Body of pancreas (tissue), 4 donors: Measurements from ENCODE around the gene PITPNB.

ENCODE experiments used
- POLR2A ChIP-seq, 3 donors: fragments of 450-650 bp; IDR thresholded peaks; one replicate each; pipeline ENCODE4 v1.6.1; 2016; ENCODE audit warnings: antibody characterized with exemption in 3 of 3, mild to moderate bottlenecking in 2 of 3
- TF ChIP-seq, protein P1 (sequence below), 7 experiments: fragments of 450-650 bp in 4 of 7; fragments of 200-600 bp in 3 of 7; sonication (generic) in 3 of 7; IDR thresholded peaks; one replicate each; pipeline ENCODE4 v1.5.1; 2016 to 2019; ENCODE audit warnings: antibody characterized with exemption in 7 of 7

DNA sequence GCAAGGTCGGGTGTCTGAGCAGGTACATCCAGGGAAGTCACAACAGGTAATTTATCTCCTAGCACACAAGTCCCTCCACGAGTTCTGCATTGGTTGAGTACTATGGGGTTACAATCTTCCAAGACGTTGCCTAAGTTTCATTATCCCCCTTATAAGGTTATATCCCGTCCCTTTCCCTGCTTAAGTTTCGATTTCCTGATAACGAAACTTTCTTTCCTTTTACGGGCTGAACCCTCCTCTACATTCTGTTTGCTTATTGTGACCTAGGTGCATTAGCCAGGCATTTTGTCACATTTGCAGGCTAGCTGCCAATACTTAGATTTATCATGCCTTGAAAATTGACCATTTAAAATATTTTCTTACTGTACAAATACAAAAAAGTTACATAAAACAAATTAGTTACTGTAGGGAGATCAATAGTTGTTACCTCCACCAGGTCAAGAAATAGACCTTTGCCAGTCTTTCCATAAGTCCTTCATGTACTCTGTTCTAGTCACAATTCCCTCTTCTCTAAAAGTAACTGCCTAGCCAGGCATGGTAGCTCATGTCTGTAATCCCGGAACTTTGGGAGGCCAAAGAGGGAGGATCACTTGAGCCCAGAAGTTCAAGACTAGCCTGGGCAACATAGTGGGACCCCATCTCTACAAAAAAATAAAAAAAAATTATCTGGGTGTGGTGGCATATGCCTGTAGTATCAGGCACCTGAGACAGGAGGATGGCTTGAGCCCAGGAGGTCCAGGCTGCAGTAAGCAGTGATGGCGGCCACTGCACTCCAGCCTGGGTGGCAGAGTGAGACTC is 14.3 kb upstream of the PITPNB start:
- TF ChIP-seq, protein P1, sequence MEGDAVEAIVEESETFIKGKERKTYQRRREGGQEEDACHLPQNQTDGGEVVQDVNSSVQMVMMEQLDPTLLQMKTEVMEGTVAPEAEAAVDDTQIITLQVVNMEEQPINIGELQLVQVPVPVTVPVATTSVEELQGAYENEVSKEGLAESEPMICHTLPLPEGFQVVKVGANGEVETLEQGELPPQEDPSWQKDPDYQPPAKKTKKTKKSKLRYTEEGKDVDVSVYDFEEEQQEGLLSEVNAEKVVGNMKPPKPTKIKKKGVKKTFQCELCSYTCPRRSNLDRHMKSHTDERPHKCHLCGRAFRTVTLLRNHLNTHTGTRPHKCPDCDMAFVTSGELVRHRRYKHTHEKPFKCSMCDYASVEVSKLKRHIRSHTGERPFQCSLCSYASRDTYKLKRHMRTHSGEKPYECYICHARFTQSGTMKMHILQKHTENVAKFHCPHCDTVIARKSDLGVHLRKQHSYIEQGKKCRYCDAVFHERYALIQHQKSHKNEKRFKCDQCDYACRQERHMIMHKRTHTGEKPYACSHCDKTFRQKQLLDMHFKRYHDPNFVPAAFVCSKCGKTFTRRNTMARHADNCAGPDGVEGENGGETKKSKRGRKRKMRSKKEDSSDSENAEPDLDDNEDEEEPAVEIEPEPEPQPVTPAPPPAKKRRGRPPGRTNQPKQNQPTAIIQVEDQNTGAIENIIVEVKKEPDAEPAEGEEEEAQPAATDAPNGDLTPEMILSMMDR (IDR thresholded peaks at IDR 0.05), result no peak
- TF ChIP-seq POLR2A (IDR thresholded peaks at IDR 0.05), result no peak
